HepG2 (cell line): ENCODE results near the gene UBXN6. TPM values are rescaled to one million over a fixed set of nuclear protein-coding genes. Genes with fewer than 3 reads are reported as not detected.
A peak's percentile ranks its signal among the peaks of the same experiment; 100 is the strongest.

Experiments
- ATAC-seq: fragments of 200-7000 bp; cut with Tn5 transposase; 3 replicates; pipeline ENCODE4 v1.9.1; 2020; ENCODE audit warnings: mild to moderate bottlenecking, moderate library complexity
- BruUV-seq: library from RNA; stranded (reverse); fragments of 400-500 nt; replicated peaks from 2 replicates; lab custom pipeline; 2021; lab: Mats Ljungman, UMichigan
- CTCF ChIA-PET: fragments of 300-600 bp; formaldehyde crosslinking; extraction: SDS; loops from one replicate; lab custom pipeline; 2021; ENCODE audit warnings: low total read pairs, inconsistent platforms, low intra/inter-chr PET ratio; lab: Yijun Ruan, JAX
- POLR2A ChIA-PET: fragments of 350-600 bp; sonication (Branson Sonifier 250); formaldehyde crosslinking; loops from one replicate; lab custom pipeline; 2020; ENCODE audit warnings: antibody characterized with exemption, inconsistent platforms; lab: Yijun Ruan, JAX
- DNase-seq: peaks from one replicate; pipeline ENCODE4 v3.0.0-alpha.2; 2015; ENCODE audit warnings: low spot score
- FAIRE-seq: peaks from 3 replicates; lab custom pipeline; 2011; peaks lifted over from hg19 to GRCh38; lab: Jason Lieb, UNC
- H2AFZ ChIP-seq: one replicate; pipeline ENCODE4 v1.6.1; 2011; ENCODE audit warnings: low read length, inconsistent platforms
- H3K27ac ChIP-seq: fragments of 300-600 bp; 3 replicates; pipeline ENCODE4 v1.8.0; 2011; ENCODE audit warnings: mixed run types, mild to moderate bottlenecking, mixed read lengths, low read length, inconsistent platforms; ENCODE audit not compliant: insufficient read depth; ENCODE audit errors: extremely low read length
- H3K27me3 ChIP-seq, 2 experiments: fragments of 200-600 bp in 1 of 2; 2 replicates in 1 of 2; 3 replicates in 1 of 2; pipeline versions ENCODE4 v1.6.0 to v1.8.0; 2011; ENCODE audit warnings: low read length in 2 of 2, mild to moderate bottlenecking in 2 of 2, moderate library complexity in 2 of 2, inconsistent platforms in 1 of 2; ENCODE audit not compliant: insufficient read depth in 2 of 2, control insufficient read depth in 1 of 2
- H3K36me3 ChIP-seq, 2 experiments: fragments of 200-600 bp in 1 of 2; replicated peaks in 1 of 2; 2 replicates in 1 of 2; 3 replicates in 1 of 2; pipeline versions ENCODE4 v1.5.1 to v1.8.0; 2011; ENCODE audit warnings: low read length in 2 of 2, inconsistent platforms in 1 of 2; ENCODE audit not compliant: insufficient read depth in 2 of 2, control insufficient read depth in 1 of 2
- H3K4me1 ChIP-seq: 2 replicates; pipeline ENCODE4 v1.5.1; 2012; ENCODE audit warnings: low read length, inconsistent platforms; ENCODE audit not compliant: insufficient read depth
- H3K4me2 ChIP-seq: 2 replicates; pipeline ENCODE4 v1.6.0; 2011; ENCODE audit warnings: low read depth, low read length, inconsistent platforms
- H3K4me3 ChIP-seq, 3 experiments: fragments of 200-600 bp in 1 of 3; sonication (generic), shearing (Covaris generic) in 1 of 3; replicated peaks in 1 of 3; 2 replicates each; pipeline ENCODE4 v1.5.1; 2011 to 2016; ENCODE audit warnings: low read length in 3 of 3, inconsistent platforms in 2 of 3, low read depth in 2 of 3, mild to moderate bottlenecking in 2 of 3, control low read depth in 1 of 3, mixed read lengths in 1 of 3; ENCODE audit not compliant: insufficient read depth in 1 of 3
- H3K79me2 ChIP-seq: one replicate; pipeline ENCODE4 v1.6.1; 2011; ENCODE audit warnings: low read length, inconsistent platforms; ENCODE audit not compliant: insufficient read depth
- H3K9ac ChIP-seq: 2 replicates; pipeline ENCODE4 v1.6.0; 2011; ENCODE audit warnings: mild to moderate bottlenecking, low read depth, low read length, inconsistent platforms; ENCODE audit not compliant: insufficient read depth
- H3K9me3 ChIP-seq: 2 replicates; pipeline ENCODE4 v1.5.1; 2012; ENCODE audit warnings: mild to moderate bottlenecking, low read length
- H4K20me1 ChIP-seq: 2 replicates; pipeline ENCODE4 v1.6.0; 2011; ENCODE audit warnings: inconsistent platforms, mild to moderate bottlenecking, low read length, moderate library complexity; ENCODE audit not compliant: insufficient read depth
- CTCF ChIP-seq: sonication (generic); formaldehyde crosslinking; IDR thresholded peaks from 2 replicates; pipeline ENCODE4 v1.5.0; 2020; ENCODE audit warnings: mild to moderate bottlenecking, missing genetic modification reagents, moderate library complexity
- GATAD2A ChIP-seq: IDR thresholded peaks from 2 replicates; pipeline ENCODE4 v1.6.1; 2016
- STAG1 ChIP-seq: sonication (generic); formaldehyde crosslinking; IDR thresholded peaks from 2 replicates; pipeline ENCODE4 v1.4.0; 2020; ENCODE audit warnings: missing genetic modification reagents
- ZNF256 ChIP-seq: sonication (generic); formaldehyde crosslinking; conservative IDR thresholded peaks from 2 replicates; pipeline ENCODE4 v1.4.0; 2020; ENCODE audit warnings: missing genetic modification reagents
- ZNF367 ChIP-seq: sonication (generic); formaldehyde crosslinking; IDR thresholded peaks from 2 replicates; pipeline ENCODE4 v1.4.0; 2020; ENCODE audit warnings: missing genetic modification reagents, borderline replicate concordance
- ZNF589 ChIP-seq: sonication (generic); formaldehyde crosslinking; conservative IDR thresholded peaks from 2 replicates; pipeline ENCODE4 v1.8.0; 2022; ENCODE audit warnings: mild to moderate bottlenecking, moderate library complexity, missing genetic modification reagents
- ZNF770 ChIP-seq: sonication (generic); formaldehyde crosslinking; IDR thresholded peaks from 2 replicates; pipeline ENCODE4 v1.5.0; 2020; ENCODE audit warnings: mild to moderate bottlenecking, missing genetic modification reagents
- WGBS: methylation state at CpG from one replicate; pipeline ENCODE4 v1.1.6; 2017; ENCODE audit warnings: low lambda C conversion rate; 5-methylcytosine and 5-hydroxymethylcytosine counted together
- in situ Hi-C: cut with HindIII; loops from 2 replicates; pipeline ENCODE4 v1.10.0; 2017; ENCODE audit warnings: low pct_unique_long_range_greater_than_20kb; ENCODE audit not compliant: extremely low pct_ligation_motif_present
- intact Hi-C: fragments of 100-400 bp; cut with micrococcal nuclease; formaldehyde crosslinking; loops from one replicate; pipeline ENCODE4 v1.10.0; 2022; ENCODE audit not compliant: unreplicated experiment
- polyA plus RNA-seq, 8 experiments: library from polyadenylated mRNA; depleted of rRNA in 3 of 8; stranded (reverse) in 7 of 8; unstranded in 1 of 8; fragments of >200 nt; fragmentation: Illumina TruSeq in 4 of 8; extraction: Trizol in 4 of 8; gene quantifications; 2 replicates each; pipeline versions ENCODE4 v1.2.1 to v1.2.3, GENCODE V29; 2011 to 2016; ENCODE audit warnings: low read depth in 4 of 8, missing spikeins in 1 of 8, mixed read lengths in 1 of 8; ENCODE audit not compliant: insufficient read depth in 1 of 8
- total RNA-seq, 5 experiments: library from RNA; depleted of rRNA; stranded (reverse); fragments of >200 nt; fragmentation: Illumina TruSeq; extraction: Trizol; gene quantifications; 2 replicates each; pipeline ENCODE4 v1.2.3, GENCODE V29; 2016; ENCODE audit warnings: low read depth in 1 of 5

Gene UBXN6
- total and polyA plus RNA-seq, 2 of the 13 experiments (the other 11 are each of a cell fraction or from before 2014, with no cell fraction given): 34.9 to 35.5 TPM

GRCh38 chr19:4495471-4495870, 37.9 kb upstream of the UBXN6 start:
- no peak for DNase-seq
- Histone ChIP-seq H4K20me1 (no peaks in the 10 kb centered on the region), H3K79me2 (no peaks in the 10 kb centered on the region), H3K4me3 (no peak overlapping the region), H3K27ac (no peak overlapping the region), H3K36me3 (peaks cover 30 to 60% of the 10 kb centered on the region in 2 experiments), H3K4me1 (no peaks in the 10 kb centered on the region), H2AFZ (no peak overlapping the region), H3K9me3 (no peaks in the 10 kb centered on the region), H3K4me2 (no peak overlapping the region), H3K27me3 (no peaks in the 10 kb centered on the region; a peak in 1 of 5 replicates), H3K9ac (no peak overlapping the region)
- in situ Hi-C loops: no loop called here
- peak; percentile 68 for ATAC-seq
- intact Hi-C loops: no loop called here
- FAIRE-seq: no peak
- ChIA-PET CTCF (no interaction called here), POLR2A (no interaction called here)
- 97% methylated on average over 6 of the region's 12 CpGs for WGBS
- TF ChIP-seq STAG1 (CRISPR knock-in tag) (peak; percentile 25; the same call in 1 of the 2 replicates), ZNF589 (CRISPR knock-in tag) (no peak), ZNF256 (CRISPR knock-in tag) (no peak), ZNF367 (CRISPR knock-in tag) (no peak), CTCF (peak; percentile 47)
- BruUV-seq: no TSS peak

GRCh38 chr19:4494691-4495064, 37.1 kb upstream of the UBXN6 start:
- in situ Hi-C loops: no loop called here
- DNase-seq (no peak), ATAC-seq (no peak), FAIRE-seq (no peak)
- H3K4me1 ChIP-seq: no peaks in the 10 kb centered on the region
- CTCF ChIA-PET: no interaction called here
- intact Hi-C loops: no loop called here
- peaks cover 32 to 67% of the 10 kb centered on the region in 2 experiments for H3K36me3 ChIP-seq
- no peaks in the 10 kb centered on the region for H4K20me1 ChIP-seq
- H3K79me2 ChIP-seq: no peaks in the 10 kb centered on the region
- no peaks in the 10 kb centered on the region for H3K9me3 ChIP-seq
- POLR2A ChIA-PET: no interaction called here
- no peaks in the 10 kb centered on the region; a peak in 1 of 5 replicates for H3K27me3 ChIP-seq
- 0 out of 2 replicates have a peak, but pooled peaks have one; percentile 20 for TF ChIP-seq ZNF770 (CRISPR knock-in tag)
- no peak for TF ChIP-seq GATAD2A (CRISPR knock-in tag)
- no peak overlapping the region for H3K4me2 ChIP-seq
- H3K9ac ChIP-seq: no peak overlapping the region
- H2AFZ ChIP-seq: no peak overlapping the region
- 95% methylated on average over 8 of the region's 8 CpGs for WGBS
- H3K4me3 ChIP-seq: no peak overlapping the region
- BruUV-seq: no TSS peak
- no peak overlapping the region for H3K27ac ChIP-seq
